ENCODE results near the gene CCN5.

Gene CCN5

GRCh38 chr20:44776980-44777379, 61.8 kb downstream of the CCN5 start:
- DNase-seq (ENCODE audit: low read depth): no peak
- TF ChIP-seq CTCF (IDR thresholded peaks at IDR 0.05; ENCODE audit: insufficient read depth, low read depth, low read length, missing control alignments): no peak
- no peak overlapping the region for H3K4me3 ChIP-seq (ENCODE audit: low read depth, low read length)

All from GM12865 (cell line).